ENCODE data around the gene MAP4K4.

DNA sequence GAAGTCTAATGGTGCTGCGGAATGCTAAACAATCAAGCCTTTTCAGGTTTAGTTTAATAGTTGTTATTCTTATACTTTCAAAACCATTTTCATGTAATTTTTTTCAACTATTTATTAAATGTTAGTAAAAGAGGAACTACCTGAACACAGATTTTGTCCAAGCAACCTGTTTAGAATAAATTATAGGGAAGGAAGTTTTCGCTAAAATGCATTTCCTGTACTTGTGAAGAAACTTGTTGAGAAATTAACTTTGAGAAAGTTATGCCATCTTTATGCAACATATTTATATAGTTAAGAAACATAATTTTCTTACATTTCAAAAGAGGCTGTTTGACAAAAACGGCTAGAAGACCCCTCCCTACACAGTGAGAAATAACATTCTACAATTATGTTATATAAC is 16.6 kb downstream of the MAP4K4 start:
- TF ChIP-seq, protein P1, sequence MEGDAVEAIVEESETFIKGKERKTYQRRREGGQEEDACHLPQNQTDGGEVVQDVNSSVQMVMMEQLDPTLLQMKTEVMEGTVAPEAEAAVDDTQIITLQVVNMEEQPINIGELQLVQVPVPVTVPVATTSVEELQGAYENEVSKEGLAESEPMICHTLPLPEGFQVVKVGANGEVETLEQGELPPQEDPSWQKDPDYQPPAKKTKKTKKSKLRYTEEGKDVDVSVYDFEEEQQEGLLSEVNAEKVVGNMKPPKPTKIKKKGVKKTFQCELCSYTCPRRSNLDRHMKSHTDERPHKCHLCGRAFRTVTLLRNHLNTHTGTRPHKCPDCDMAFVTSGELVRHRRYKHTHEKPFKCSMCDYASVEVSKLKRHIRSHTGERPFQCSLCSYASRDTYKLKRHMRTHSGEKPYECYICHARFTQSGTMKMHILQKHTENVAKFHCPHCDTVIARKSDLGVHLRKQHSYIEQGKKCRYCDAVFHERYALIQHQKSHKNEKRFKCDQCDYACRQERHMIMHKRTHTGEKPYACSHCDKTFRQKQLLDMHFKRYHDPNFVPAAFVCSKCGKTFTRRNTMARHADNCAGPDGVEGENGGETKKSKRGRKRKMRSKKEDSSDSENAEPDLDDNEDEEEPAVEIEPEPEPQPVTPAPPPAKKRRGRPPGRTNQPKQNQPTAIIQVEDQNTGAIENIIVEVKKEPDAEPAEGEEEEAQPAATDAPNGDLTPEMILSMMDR (IDR thresholded peaks at IDR 0.05), result no peak
- no peak for TF ChIP-seq POLR2A (IDR thresholded peaks at IDR 0.05)

Measured in suprapubic skin (tissue), 3 donors.